HG02970 (cell line): ENCODE measurements around the gene HAUS7.

Source experiments
- ATAC-seq: cut with Tn5 transposase; IDR thresholded peaks from one replicate; pipeline ENCODE4 v1.9.1; 2021; ENCODE audit warnings: mild to moderate bottlenecking, moderate library complexity, moderate number of reproducible peaks; ENCODE audit not compliant: unreplicated experiment, low FRiP score

The HAUS7 gene

GRCh38 chrX:153499876-153500275 lies 29.5 kb upstream of the HAUS7 start:
- no peak for ATAC-seq

- no peak for ATAC-seq
These were observed 29.0 kb upstream of the HAUS7 start for GRCh38 chrX:153499341-153499740.

- no peak for ATAC-seq
These were observed 28.1 kb upstream of the HAUS7 start for GRCh38 chrX:153498453-153498852.

- no peak for ATAC-seq
These were observed 26.2 kb upstream of the HAUS7 start for GRCh38 chrX:153496590-153496959.

GRCh38 chrX:153495903-153496589 lies 25.7 kb upstream of the HAUS7 start:
- ATAC-seq = no peak

- no peak for ATAC-seq
These were observed 25.0 kb upstream of the HAUS7 start for GRCh38 chrX:153495362-153495751.

- no peak for ATAC-seq
These were observed 24.4 kb upstream of the HAUS7 start, which contains the start of gene BGN for GRCh38 chrX:153494541-153495361. Gene BGN, plus strand, starts transcription at chrX:153494980. Its CDS starts 9,652 bp downstream, at chrX:153504632.

GRCh38 chrX:153494061-153494460 lies 23.7 kb upstream of the HAUS7 start:
- ATAC-seq = no peak

- ATAC-seq = no peak
These were observed 22.7 kb upstream of the HAUS7 start for GRCh38 chrX:153493085-153493484.

GRCh38 chrX:153492543-153492942 lies 22.2 kb upstream of the HAUS7 start:
- ATAC-seq = no peak

GRCh38 chrX:153491918-153492317 lies 21.5 kb upstream of the HAUS7 start:
- ATAC-seq = no peak

- ATAC-seq = no peak
These were observed 21.1 kb upstream of the HAUS7 start for GRCh38 chrX:153491351-153491914.

GRCh38 chrX:153490217-153490930 lies 20.0 kb upstream of the HAUS7 start:
- no peak for ATAC-seq

GRCh38 chrX:153488231-153488914 lies 18.0 kb upstream of the HAUS7 start:
- ATAC-seq = no peak

GRCh38 chrX:153487590-153488071 lies 17.3 kb upstream of the HAUS7 start:
- ATAC-seq = no peak

- ATAC-seq = no peak
These were observed 15.8 kb upstream of the HAUS7 start for GRCh38 chrX:153486171-153486570.

- no peak for ATAC-seq
These were observed 15.2 kb upstream of the HAUS7 start for GRCh38 chrX:153485396-153486080.

GRCh38 chrX:153482376-153483015 lies 12.1 kb upstream of the HAUS7 start:
- no peak for ATAC-seq

- ATAC-seq = no peak
These were observed 10.7 kb upstream of the HAUS7 start for GRCh38 chrX:153481043-153481442.
